T-helper 2 cell treated with Interferon-gamma antibody and Interleukin-4, amounts not matched to agents 5 μg/mL and 100 μg/mL, for 36 hours (primary cell): Measurements from ENCODE around the gene PEX5L.
"Not testable (repeated sequence)": the region's sequence is repeated elsewhere in the genome, so short reads cannot be mapped to it uniquely, and the experiment has no call there.

Source experiments
- DNase-seq: peaks from one replicate; pipeline ENCODE4 v3.0.0; 2021; ENCODE audit warnings: low spot score
- H3K27ac Mint-ChIP-seq: one replicate; pipeline ENCODE4 v1.8.0; 2021; ENCODE audit warnings: mild to moderate bottlenecking, mixed read lengths
- H3K27me3 Mint-ChIP-seq: one replicate; pipeline ENCODE4 v1.8.0; 2021; ENCODE audit warnings: low read depth, mixed read lengths
- H3K36me3 Mint-ChIP-seq: one replicate; pipeline ENCODE4 v1.8.0; 2021; ENCODE audit warnings: low read depth, mixed read lengths
- H3K4me1 Mint-ChIP-seq: one replicate; pipeline ENCODE4 v1.8.0; 2021; ENCODE audit warnings: low read depth, mixed read lengths
- H3K4me3 Mint-ChIP-seq: one replicate; pipeline ENCODE4 v1.8.0; 2022; ENCODE audit warnings: mild to moderate bottlenecking, moderate library complexity, mixed read lengths
- H3K9me3 Mint-ChIP-seq: one replicate; pipeline ENCODE4 v1.8.0; 2021; ENCODE audit warnings: mixed read lengths

Gene PEX5L

GRCh38 chr3:179811321-179812095 is 225.2 kb downstream of the PEX5L start:
- Mint-ChIP-seq H3K27me3 (no peaks in the 10 kb centered on the region), H3K4me1 (peaks cover 6% of the 10 kb centered on the region), H3K9me3 (no peaks in the 10 kb centered on the region), H3K27ac (no peak overlapping the region), H3K4me3 (no peak overlapping the region), H3K36me3 (no peaks in the 10 kb centered on the region)
- DNase-seq, result peak; percentile 11

- DNase-seq, result no peak
- H3K4me1 Mint-ChIP-seq, result peaks cover 6% of the 10 kb centered on the region
- peaks cover 2% of the 10 kb centered on the region for H3K27me3 Mint-ChIP-seq
- H3K4me3 Mint-ChIP-seq, result no peak overlapping the region
- H3K9me3 Mint-ChIP-seq, result no peaks in the 10 kb centered on the region
- H3K27ac Mint-ChIP-seq, result no peak overlapping the region
- no peaks in the 10 kb centered on the region for H3K36me3 Mint-ChIP-seq
These were observed 227.1 kb downstream of the PEX5L start for GRCh38 chr3:179809639-179810038.

- no peaks in the 10 kb centered on the region for H3K36me3 Mint-ChIP-seq
- DNase-seq, result no peak
- H3K4me3 Mint-ChIP-seq, result no peak overlapping the region
- H3K4me1 Mint-ChIP-seq, result peaks cover 6% of the 10 kb centered on the region
- no peaks in the 10 kb centered on the region for H3K9me3 Mint-ChIP-seq
- no peak overlapping the region for H3K27ac Mint-ChIP-seq
- H3K27me3 Mint-ChIP-seq, result peaks cover 12% of the 10 kb centered on the region
These were observed 229.1 kb downstream of the PEX5L start for GRCh38 chr3:179807588-179807987.

- Mint-ChIP-seq H3K27me3 (peaks cover 12% of the 10 kb centered on the region), H3K36me3 (no peaks in the 10 kb centered on the region), H3K4me3 (no peak overlapping the region), H3K9me3 (no peaks in the 10 kb centered on the region), H3K4me1 (peaks cover under 1% of the 10 kb centered on the region), H3K27ac (no peak overlapping the region)
- DNase-seq, result no peak
These were observed 230.6 kb downstream of the PEX5L start for GRCh38 chr3:179806177-179806576.

- Mint-ChIP-seq H3K36me3 (no peaks in the 10 kb centered on the region), H3K4me1 (no peaks in the 10 kb centered on the region), H3K27me3 (peaks cover 15% of the 10 kb centered on the region), H3K4me3 (no peak overlapping the region), H3K9me3 (no peaks in the 10 kb centered on the region), H3K27ac (no peak overlapping the region)
- no peak for DNase-seq
These were observed 234.9 kb downstream of the PEX5L start for GRCh38 chr3:179801856-179802255.

- H3K9me3 Mint-ChIP-seq, result no peaks in the 10 kb centered on the region
- H3K27me3 Mint-ChIP-seq, result peaks cover 17% of the 10 kb centered on the region
- DNase-seq, result no peak
- H3K4me1 Mint-ChIP-seq, result no peaks in the 10 kb centered on the region
- H3K27ac Mint-ChIP-seq, result no peak overlapping the region
- no peaks in the 10 kb centered on the region for H3K36me3 Mint-ChIP-seq
- no peak overlapping the region for H3K4me3 Mint-ChIP-seq
These were observed 235.5 kb downstream of the PEX5L start for GRCh38 chr3:179801263-179801662.

- Mint-ChIP-seq H3K36me3 (no peaks in the 10 kb centered on the region), H3K4me3 (no peak overlapping the region), H3K4me1 (no peaks in the 10 kb centered on the region), H3K9me3 (no peaks in the 10 kb centered on the region), H3K27me3 (peaks cover 4% of the 10 kb centered on the region), H3K27ac (no peak overlapping the region)
- DNase-seq, result no peak
These were observed 239.5 kb downstream of the PEX5L start for GRCh38 chr3:179797192-179797591.

- Mint-ChIP-seq H3K4me3 (no peak overlapping the region), H3K36me3 (no peaks in the 10 kb centered on the region), H3K27me3 (peaks cover 4% of the 10 kb centered on the region), H3K9me3 (no peaks in the 10 kb centered on the region), H3K4me1 (no peaks in the 10 kb centered on the region), H3K27ac (no peak overlapping the region)
- no peak for DNase-seq
These were observed 240.3 kb downstream of the PEX5L start for GRCh38 chr3:179796421-179796820.

- Mint-ChIP-seq H3K4me3 (no peak overlapping the region), H3K27ac (no peak overlapping the region), H3K4me1 (no peaks in the 10 kb centered on the region), H3K36me3 (no peaks in the 10 kb centered on the region), H3K9me3 (no peaks in the 10 kb centered on the region), H3K27me3 (peaks cover 2% of the 10 kb centered on the region)
- DNase-seq, result no peak
These were observed 242.4 kb downstream of the PEX5L start for GRCh38 chr3:179794355-179794754.

GRCh38 chr3:179791793-179792192 is 244.9 kb downstream of the PEX5L start:
- no peak for DNase-seq
- peaks cover 2% of the 10 kb centered on the region for H3K27me3 Mint-ChIP-seq
- no peaks in the 10 kb centered on the region for H3K4me1 Mint-ChIP-seq
- H3K27ac Mint-ChIP-seq, result no peak overlapping the region
- no peaks in the 10 kb centered on the region for H3K36me3 Mint-ChIP-seq
- H3K9me3 Mint-ChIP-seq, result no peaks in the 10 kb centered on the region
- H3K4me3 Mint-ChIP-seq, result no peak overlapping the region

- H3K27me3 Mint-ChIP-seq, result no peaks in the 10 kb centered on the region
- H3K9me3 Mint-ChIP-seq, result no peaks in the 10 kb centered on the region
- no peak overlapping the region for H3K4me3 Mint-ChIP-seq
- H3K4me1 Mint-ChIP-seq, result no peaks in the 10 kb centered on the region
- H3K27ac Mint-ChIP-seq, result no peak overlapping the region
- H3K36me3 Mint-ChIP-seq, result no peaks in the 10 kb centered on the region
- DNase-seq, result no peak
These were observed 247.7 kb downstream of the PEX5L start for GRCh38 chr3:179788996-179789395.

GRCh38 chr3:179782841-179783240 is 253.9 kb downstream of the PEX5L start:
- H3K36me3 Mint-ChIP-seq, result peaks cover 15% of the 10 kb centered on the region

GRCh38 chr3:179775416-179776122 is 261.2 kb downstream of the PEX5L start:
- H3K9me3 Mint-ChIP-seq, result peaks cover 3% of the 10 kb centered on the region
- no peaks in the 10 kb centered on the region for H3K4me1 Mint-ChIP-seq
- no peak overlapping the region for H3K4me3 Mint-ChIP-seq
- H3K27ac Mint-ChIP-seq, result no peak overlapping the region
- no peaks in the 10 kb centered on the region for H3K27me3 Mint-ChIP-seq
- H3K36me3 Mint-ChIP-seq, result peaks cover 26% of the 10 kb centered on the region
- DNase-seq, result no peak

More at GRCh38 chr3:179782841-179783240, 253.9 kb downstream of the PEX5L start:
- H3K27me3 Mint-ChIP-seq, H3K4me1 Mint-ChIP-seq, H3K4me3 Mint-ChIP-seq, H3K9me3 Mint-ChIP-seq, H3K27ac Mint-ChIP-seq, DNase-seq: not testable (repeated sequence)

GRCh38 chr3:179772297-179772696 is 264.4 kb downstream of the PEX5L start:
- Mint-ChIP-seq H3K27ac (no peak overlapping the region), H3K27me3 (no peaks in the 10 kb centered on the region), H3K36me3 (peaks cover 14% of the 10 kb centered on the region), H3K4me3 (no peak overlapping the region), H3K4me1 (peaks cover 5% of the 10 kb centered on the region), H3K9me3 (peaks cover 3% of the 10 kb centered on the region)
- no peak for DNase-seq
